Activated CD4-positive, alpha-beta T cell treated with anti-CD3 and anti-CD28 coated beads, Interleukin-2, amount 50 U/mL, for 16 hours (primary cell): ENCODE data around the gene VPS13D.

ENCODE experiments used
- DNase-seq: peaks from one replicate; pipeline ENCODE4 v3.0.0-alpha.2; 2020

The VPS13D gene

GRCh38 chr1:12244078-12244477 is 14.2 kb downstream of the VPS13D start:
- peak; percentile 19 for DNase-seq

GRCh38 chr1:12244585-12244984 is 14.8 kb downstream of the VPS13D start:
- no peak for DNase-seq

- DNase-seq: no peak
These were observed 15.3 kb downstream of the VPS13D start for GRCh38 chr1:12245116-12245515.

GRCh38 chr1:12245733-12246132 is 15.9 kb downstream of the VPS13D start:
- no peak for DNase-seq

GRCh38 chr1:12246584-12246983 is 16.8 kb downstream of the VPS13D start:
- no peak for DNase-seq

GRCh38 chr1:12249181-12249580 is 19.4 kb downstream of the VPS13D start:
- DNase-seq: no peak

GRCh38 chr1:12249748-12250147 is 19.9 kb downstream of the VPS13D start:
- no peak for DNase-seq

GRCh38 chr1:12251442-12251841 is 21.6 kb downstream of the VPS13D start:
- no peak for DNase-seq

GRCh38 chr1:12255913-12256312 is 26.1 kb downstream of the VPS13D start:
- no peak for DNase-seq

- DNase-seq: no peak
These were observed 28.4 kb downstream of the VPS13D start for GRCh38 chr1:12258272-12258671.

- no peak for DNase-seq
These were observed 39.5 kb downstream of the VPS13D start for GRCh38 chr1:12269351-12269750.

- no peak for DNase-seq
These were observed 41.2 kb downstream of the VPS13D start for GRCh38 chr1:12271033-12271432.

- no peak for DNase-seq
These were observed 42.9 kb downstream of the VPS13D start for GRCh38 chr1:12272770-12273169.

- DNase-seq: peak; percentile 44
These were observed 45.5 kb downstream of the VPS13D start for GRCh38 chr1:12275370-12275769.

- DNase-seq: no peak
These were observed 46.4 kb downstream of the VPS13D start for GRCh38 chr1:12276225-12276624.

GRCh38 chr1:12279003-12279402 is 49.2 kb downstream of the VPS13D start:
- DNase-seq: no peak

GRCh38 chr1:12279728-12280464 is 50.1 kb downstream of the VPS13D start:
- DNase-seq: no peak

- DNase-seq: no peak
These were observed 52.3 kb downstream of the VPS13D start for GRCh38 chr1:12282142-12282541.

GRCh38 chr1:12284486-12284885 is 54.7 kb downstream of the VPS13D start:
- DNase-seq: no peak

- no peak for DNase-seq
These were observed 55.8 kb downstream of the VPS13D start for GRCh38 chr1:12285496-12286143.

GRCh38 chr1:12287869-12288268 is 58.0 kb downstream of the VPS13D start:
- DNase-seq: no peak

GRCh38 chr1:12290828-12291227 is 61.0 kb downstream of the VPS13D start:
- DNase-seq: no peak

- DNase-seq: no peak
These were observed 63.6 kb downstream of the VPS13D start for GRCh38 chr1:12293416-12293815.

GRCh38 chr1:12294076-12294475 is 64.2 kb downstream of the VPS13D start:
- no peak for DNase-seq

- DNase-seq: no peak
These were observed 66.2 kb downstream of the VPS13D start for GRCh38 chr1:12296016-12296415.
